MCF 10A (cell line): Measurements from ENCODE around the gene GFER. TPM values are rescaled to one million over a fixed set of nuclear protein-coding genes. Genes with fewer than 3 reads are reported as not detected.

ENCODE experiments used
- BruUV-seq: library from RNA; stranded (reverse); fragments of 400-500 nt; replicated peaks from 2 replicates; lab custom pipeline; 2021; lab: Mats Ljungman, UMichigan
- CTCF ChIA-PET: fragments of 300-600 bp; sonication (Branson Sonifier 250); formaldehyde crosslinking; extraction: SDS; loops from one replicate; lab custom pipeline; 2021; ENCODE audit warnings: antibody characterized with exemption, inconsistent platforms; lab: Yijun Ruan, JAX
- POLR2A ChIA-PET: fragments of 300-600, 350-650 bp; sonication (Branson Sonifier 250); formaldehyde crosslinking; extraction: SDS; loops from one replicate; lab custom pipeline; 2020; ENCODE audit warnings: antibody characterized with exemption, inconsistent platforms; lab: Yijun Ruan, JAX
- DNase-seq: peaks from one replicate; pipeline ENCODE4 v3.0.0-alpha.2; 2018; ENCODE audit not compliant: unreplicated experiment
- H3K27ac Mint-ChIP-seq: one replicate; pipeline ENCODE4 v1.8.0; 2022; ENCODE audit warnings: mild to moderate bottlenecking, low read depth, mixed read lengths; ENCODE audit not compliant: unreplicated experiment
- H3K27me3 Mint-ChIP-seq: one replicate; pipeline ENCODE4 v1.8.0; 2022; ENCODE audit warnings: mixed read lengths; ENCODE audit not compliant: insufficient read depth, unreplicated experiment
- H3K36me3 Mint-ChIP-seq: one replicate; pipeline ENCODE4 v1.8.0; 2022; ENCODE audit warnings: mild to moderate bottlenecking, moderate library complexity, mixed read lengths; ENCODE audit not compliant: insufficient read depth, unreplicated experiment
- H3K4me1 Mint-ChIP-seq: one replicate; pipeline ENCODE4 v1.8.0; 2022; ENCODE audit warnings: mixed read lengths; ENCODE audit not compliant: insufficient read depth, unreplicated experiment
- H3K4me3 Mint-ChIP-seq: one replicate; pipeline ENCODE4 v1.8.0; 2022; ENCODE audit warnings: mild to moderate bottlenecking, moderate library complexity, mixed read lengths; ENCODE audit not compliant: unreplicated experiment
- H3K9me3 Mint-ChIP-seq: one replicate; pipeline ENCODE4 v1.8.0; 2022; ENCODE audit warnings: mixed read lengths; ENCODE audit not compliant: unreplicated experiment
- CTCF ChIP-seq: fragments of 200-600 bp; IDR thresholded peaks from one replicate; pipeline ENCODE4 v1.8.0; 2022; ENCODE audit warnings: antibody characterized with exemption, mild to moderate bottlenecking; ENCODE audit not compliant: unreplicated experiment
- intact Hi-C: fragments of 100-400 bp; cut with micrococcal nuclease; formaldehyde crosslinking; loops from 2 replicates; pipeline ENCODE4 v1.14.1; 2022
- total RNA-seq: library from RNA; stranded (reverse); gene quantifications from 2 replicates; pipeline ENCODE4 v1.2.3, GENCODE V29; 2022

GFER gene
- total RNA-seq, 1 experiment from 2014 or later: 40.8 TPM

- BruUV-seq: no TSS peak
- DNase-seq: no peak
- Mint-ChIP-seq H3K9me3 (no peaks in the 10 kb centered on the region), H3K4me3 (peak overlapping the region; percentile 79), H3K27me3 (no peaks in the 10 kb centered on the region), H3K4me1 (peaks cover 17% of the 10 kb centered on the region), H3K36me3 (peaks cover 38% of the 10 kb centered on the region), H3K27ac (peak overlapping the region; percentile 85)
- intact Hi-C loops: no loop called here
- TF ChIP-seq CTCF: no peak
- ChIA-PET CTCF (interaction anchor here (0.8 to 1.8 kb wide), 4 partner anchors 40 to 150 kb away, joined by 3 to 9 read pairs (median 5); partner anchors contain the start of genes NTHL1, RPS2 and TSC2), POLR2A (interaction anchor here (0.6 to 4.2 kb wide), 35 partner anchors 8 to 525 kb away, joined by 3 to 72 read pairs (median 6); partner anchors contain the start of genes ECI1, FAHD1, GFER and HAGH)
These were observed 23.3 kb downstream of the GFER start for GRCh38 chr16:2007081-2007836.

GRCh38 chr16:2008009-2008526 is 24.1 kb downstream of the GFER start:
- peak; percentile 98 for DNase-seq
- Mint-ChIP-seq H3K36me3 (peaks cover 32% of the 10 kb centered on the region), H3K27me3 (no peaks in the 10 kb centered on the region), H3K4me1 (peaks cover 17% of the 10 kb centered on the region), H3K4me3 (peak overlapping the region; percentile 79), H3K27ac (peak overlapping the region; percentile 85), H3K9me3 (no peaks in the 10 kb centered on the region)
- ChIA-PET POLR2A (interaction anchor here (0.6 to 4.2 kb wide), 43 partner anchors 9 to 524 kb away, joined by 3 to 72 read pairs (median 4); partner anchors contain the start of genes ECI1, FAHD1, GFER and HAGH), CTCF (interaction anchor here (0.7 to 1.8 kb wide), 6 partner anchors 19 to 178 kb away, joined by 3 to 9 read pairs (median 4); partner anchors contain the start of genes NTHL1, RPS2 and TSC2)
- intact Hi-C loops: no loop called here
- TF ChIP-seq CTCF: no peak
- TSS peak; percentile 62 for BruUV-seq

GRCh38 chr16:2008631-2009163 is 24.7 kb downstream of the GFER start:
- intact Hi-C loops: no loop called here
- BruUV-seq: TSS peak; percentile 54
- peaks cover 17% of the 10 kb centered on the region for H3K4me1 Mint-ChIP-seq
- ChIA-PET POLR2A (interaction anchor here (0.6 to 4.2 kb wide), 41 partner anchors 8 to 523 kb away, joined by 3 to 72 read pairs (median 5); partner anchors contain the start of genes ECI1, FAHD1, GFER and HAGH), CTCF (interaction anchor here (0.6 to 1.8 kb wide), 5 partner anchors 19 to 179 kb away, joined by 3 to 9 read pairs (median 4); partner anchors contain the start of genes NTHL1 and TSC2)
- TF ChIP-seq CTCF: no peak
- H3K4me3 Mint-ChIP-seq: peak overlapping the region; percentile 79
- H3K27me3 Mint-ChIP-seq: no peaks in the 10 kb centered on the region
- peak; percentile 67 for DNase-seq
- peak overlapping the region; percentile 85 for H3K27ac Mint-ChIP-seq
- peaks cover 26% of the 10 kb centered on the region for H3K36me3 Mint-ChIP-seq
- H3K9me3 Mint-ChIP-seq: no peaks in the 10 kb centered on the region
